ENCODE results near the gene IGSF23.

- TF ChIP-seq POLR2AphosphoS5 (IDR thresholded peaks at IDR 0.05) (no peak), POLR2A (IDR thresholded peaks at IDR 0.05) (no peak)
- TF ChIP-seq, protein P1, sequence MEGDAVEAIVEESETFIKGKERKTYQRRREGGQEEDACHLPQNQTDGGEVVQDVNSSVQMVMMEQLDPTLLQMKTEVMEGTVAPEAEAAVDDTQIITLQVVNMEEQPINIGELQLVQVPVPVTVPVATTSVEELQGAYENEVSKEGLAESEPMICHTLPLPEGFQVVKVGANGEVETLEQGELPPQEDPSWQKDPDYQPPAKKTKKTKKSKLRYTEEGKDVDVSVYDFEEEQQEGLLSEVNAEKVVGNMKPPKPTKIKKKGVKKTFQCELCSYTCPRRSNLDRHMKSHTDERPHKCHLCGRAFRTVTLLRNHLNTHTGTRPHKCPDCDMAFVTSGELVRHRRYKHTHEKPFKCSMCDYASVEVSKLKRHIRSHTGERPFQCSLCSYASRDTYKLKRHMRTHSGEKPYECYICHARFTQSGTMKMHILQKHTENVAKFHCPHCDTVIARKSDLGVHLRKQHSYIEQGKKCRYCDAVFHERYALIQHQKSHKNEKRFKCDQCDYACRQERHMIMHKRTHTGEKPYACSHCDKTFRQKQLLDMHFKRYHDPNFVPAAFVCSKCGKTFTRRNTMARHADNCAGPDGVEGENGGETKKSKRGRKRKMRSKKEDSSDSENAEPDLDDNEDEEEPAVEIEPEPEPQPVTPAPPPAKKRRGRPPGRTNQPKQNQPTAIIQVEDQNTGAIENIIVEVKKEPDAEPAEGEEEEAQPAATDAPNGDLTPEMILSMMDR (IDR thresholded peaks at IDR 0.05): no peak
Observed at GRCh38 chr19:44615863-44616247, 2.5 kb downstream of the IGSF23 start.

All from sigmoid colon (tissue), 4 donors.